Right lung (tissue), 5 donors: ENCODE results near the gene SPOP. TPM values are rescaled to one million over a fixed set of nuclear protein-coding genes. Genes with fewer than 3 reads are reported as not detected.
A peak's percentile ranks its signal among the peaks of the same experiment; 100 is the strongest.
"Not testable (repeated sequence)": the region's sequence is repeated elsewhere in the genome, so short reads cannot be mapped to it uniquely, and the experiment has no call there.

Source experiments
- DNase-seq, 2 donors: peaks; one replicate each; pipeline ENCODE4 v3.0.0-alpha.2; 2013
- polyA plus RNA-seq, 5 donors: library from polyadenylated mRNA; unstranded; fragments of 120-200 nt; gene quantifications; one replicate each; pipeline versions ENCODE4 v1.2.1 to v1.2.3, GENCODE V29; 2013; ENCODE audit warnings: inconsistent platforms in 1 of 5, low replicate concordance in 1 of 5; ENCODE audit not compliant: insufficient read length in 5 of 5, insufficient read depth in 1 of 5

The SPOP gene
- polyA plus RNA-seq, 5 donors = 67.8 to 86.0 (median 73.8) TPM

GRCh38 chr17:49575679-49576087 is 102.2 kb downstream of the SPOP start, which contains the start of gene NXPH3:
Gene NXPH3 (plus strand): TSS chr17:49575871. CDS start chr17:49576220, 349 bp downstream.
- DNase-seq = no peak

DNA sequence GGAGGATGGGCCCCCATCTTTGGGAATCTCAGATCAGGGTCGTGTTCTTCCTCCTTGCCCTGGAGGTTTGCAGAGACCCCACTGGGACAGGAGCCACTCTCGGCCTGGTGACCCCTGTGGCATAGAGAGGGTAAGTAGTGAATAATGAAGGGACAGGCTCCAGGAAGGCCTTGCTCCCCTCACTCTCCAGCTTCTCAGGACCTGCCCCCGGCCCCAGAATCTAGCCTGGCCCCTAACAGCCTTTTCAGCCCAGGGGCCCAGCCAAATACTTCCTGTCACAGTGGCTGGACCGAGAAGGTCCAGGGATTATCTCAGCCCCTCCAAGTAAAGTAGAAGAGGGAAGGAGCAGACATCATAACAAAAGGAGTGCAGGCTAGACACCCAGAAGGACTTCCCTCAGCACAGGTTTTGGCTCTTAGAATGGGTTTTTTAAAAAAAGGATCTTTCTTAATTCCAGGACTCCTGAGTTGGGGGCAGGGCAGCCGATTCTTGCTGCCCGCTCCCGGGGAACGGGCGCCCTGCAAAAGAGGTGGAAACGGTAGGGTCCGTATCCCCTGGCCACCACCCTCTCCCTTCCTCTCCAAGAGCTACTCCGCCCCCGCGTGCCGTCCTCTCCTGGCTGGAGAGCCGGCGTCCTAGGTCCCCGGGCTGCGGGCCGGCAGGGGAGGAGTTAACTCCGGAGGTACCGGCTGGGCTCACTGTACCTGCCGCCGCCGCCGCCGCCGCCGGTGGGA is 102.8 kb downstream of the SPOP start:
- no peak for DNase-seq

DNA sequence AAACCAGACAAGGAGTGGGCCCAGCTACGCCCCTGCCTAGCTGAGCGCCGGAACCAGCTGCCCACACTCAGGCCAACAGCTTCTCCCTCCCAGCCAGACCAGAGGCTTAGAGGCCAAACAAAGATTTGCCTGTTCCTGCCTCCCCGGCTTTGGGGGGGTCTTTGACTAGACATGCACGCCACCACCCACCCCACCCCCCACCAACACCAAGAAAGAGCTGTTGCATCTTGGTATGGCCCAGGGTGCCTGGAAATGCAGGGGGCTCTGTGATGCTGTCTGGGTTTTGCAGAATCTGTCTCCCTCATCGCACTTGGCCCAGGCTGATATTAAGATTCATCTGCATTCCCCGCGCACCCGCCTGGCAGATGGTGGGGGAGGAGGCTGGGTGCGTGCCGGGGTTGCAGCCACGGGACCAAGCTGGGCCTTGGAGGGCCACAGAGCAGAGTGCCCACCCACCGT is 103.5 kb downstream of the SPOP start:
- no peak for DNase-seq

DNA sequence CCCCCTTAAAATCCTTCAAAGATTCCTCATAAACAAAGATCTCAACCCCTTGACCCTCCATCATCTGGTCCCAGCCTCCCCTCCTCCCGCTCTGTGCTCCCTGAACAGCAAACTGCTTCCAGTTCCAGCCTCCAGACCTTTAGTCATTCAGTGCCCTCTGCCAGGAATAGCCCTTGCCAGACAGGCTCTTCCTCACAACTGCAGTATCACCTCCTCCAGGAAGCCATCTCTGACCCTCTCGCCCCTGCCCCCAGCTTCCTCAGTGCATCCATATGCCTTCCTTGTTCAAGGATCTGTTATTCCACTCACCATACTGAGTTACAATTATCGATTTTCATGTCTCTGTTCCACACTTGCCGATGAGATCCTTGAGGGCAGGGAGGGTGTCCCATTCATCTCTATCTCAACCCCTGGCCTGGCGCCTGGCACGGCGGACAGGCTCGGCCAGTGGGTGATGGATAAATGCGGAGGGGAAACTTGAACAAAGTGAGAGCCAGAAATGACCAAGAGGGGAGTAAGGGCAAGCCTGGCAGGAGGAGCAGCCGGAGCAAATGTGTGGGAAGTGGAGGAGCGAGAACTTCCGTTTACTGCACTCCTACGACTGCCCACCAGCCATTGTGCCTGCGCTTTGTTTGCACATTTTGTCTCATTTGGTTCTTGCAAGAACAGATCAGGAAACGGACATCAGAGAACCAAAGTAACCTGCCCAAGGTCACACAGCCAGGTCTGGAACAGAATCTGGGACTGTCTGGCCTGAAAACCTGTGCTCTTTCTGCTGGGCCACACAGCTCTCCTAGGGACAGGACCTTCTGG is 104.2 kb downstream of the SPOP start:
- DNase-seq = no peak

- DNase-seq = no peak
Observed at GRCh38 chr17:49572806-49573420, 105.0 kb downstream of the SPOP start.

DNA sequence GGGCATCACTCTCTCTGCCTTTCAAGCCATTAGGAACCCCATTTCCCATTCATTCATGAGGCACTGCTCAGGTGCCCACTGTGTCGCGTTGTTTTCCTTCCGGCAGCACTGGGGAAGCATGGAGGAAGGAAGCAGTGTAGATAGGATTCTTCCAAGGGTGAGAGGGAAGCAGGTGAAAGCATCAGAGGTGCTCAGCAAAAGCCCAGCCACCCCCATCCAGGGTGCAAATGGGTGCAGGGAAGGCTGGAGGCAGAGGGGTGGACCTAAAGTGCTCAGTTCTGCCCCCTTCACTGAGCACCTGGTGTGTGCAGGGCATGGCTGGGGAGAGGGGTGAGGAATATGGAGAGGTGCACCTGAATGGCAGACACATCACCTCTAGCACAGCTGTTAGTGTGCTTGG is 105.7 kb downstream of the SPOP start:
- DNase-seq = no peak

GRCh38 chr17:49571764-49572163 is 106.1 kb downstream of the SPOP start:
- DNase-seq = no peak

DNA sequence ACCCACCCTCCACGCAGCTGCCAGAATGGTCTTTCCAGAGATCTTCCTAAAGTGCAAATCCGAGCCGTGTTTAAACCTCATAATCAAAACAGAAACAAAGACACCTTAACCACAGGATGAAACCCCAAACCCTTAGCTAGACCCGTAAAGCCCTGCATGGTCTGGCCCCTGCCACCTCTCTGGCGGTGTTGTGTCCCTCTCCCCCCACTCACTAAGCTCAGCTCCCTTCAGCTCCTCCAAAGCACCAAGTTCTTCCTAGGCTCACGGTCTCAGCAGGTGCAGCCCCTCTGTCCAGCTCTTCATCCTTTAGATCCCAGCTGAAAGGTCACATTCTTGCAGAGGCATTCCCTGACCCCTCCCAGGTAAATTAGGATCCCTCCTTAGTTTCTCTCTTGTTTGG is 106.6 kb downstream of the SPOP start:
- DNase-seq = no peak

GRCh38 chr17:49570540-49571242 is 107.2 kb downstream of the SPOP start:
- DNase-seq = no peak

DNA sequence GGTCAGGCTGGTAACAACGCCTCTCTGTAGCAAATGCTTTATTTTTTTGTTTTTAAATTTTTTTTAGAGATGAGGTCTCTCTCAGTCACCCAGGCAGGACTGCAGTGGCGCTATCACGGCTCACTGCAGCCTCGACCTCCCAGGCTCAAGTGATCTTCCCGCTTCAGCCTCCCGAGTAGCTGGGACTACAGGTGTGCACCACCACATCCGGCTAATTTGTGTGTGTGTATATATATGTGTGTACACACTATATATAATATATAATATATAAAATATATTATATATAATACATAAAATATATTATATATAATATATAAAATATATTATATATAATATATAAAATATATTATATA is 109.2 kb downstream of the SPOP start:
- DNase-seq = not testable (repeated sequence)

- peak; percentile 71 to 82 for DNase-seq
Observed at GRCh38 chr17:49567871-49568694, 109.8 kb downstream of the SPOP start.

- no peak for DNase-seq
Observed at GRCh38 chr17:49567104-49567521, 110.8 kb downstream of the SPOP start.

DNA sequence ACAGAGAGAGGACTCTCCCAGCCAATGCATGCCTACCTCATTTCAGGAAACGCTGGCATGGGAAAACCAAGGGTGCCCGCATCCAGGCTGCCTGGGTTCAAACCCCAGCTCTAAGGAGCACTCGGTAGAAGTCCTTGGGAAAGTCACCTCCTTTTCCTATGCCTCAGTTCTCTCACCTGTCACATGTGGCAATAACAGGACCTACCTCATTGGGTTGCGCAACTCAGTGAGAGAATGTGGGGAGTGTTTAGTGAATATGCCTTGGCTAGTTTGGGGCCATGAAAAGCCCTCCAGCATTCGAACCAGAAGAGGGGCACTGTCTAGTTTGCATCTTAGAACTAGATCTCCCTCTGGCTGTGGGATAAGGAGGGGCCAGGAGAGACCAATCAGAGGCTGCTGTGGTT is 111.2 kb downstream of the SPOP start:
- no peak for DNase-seq

DNA sequence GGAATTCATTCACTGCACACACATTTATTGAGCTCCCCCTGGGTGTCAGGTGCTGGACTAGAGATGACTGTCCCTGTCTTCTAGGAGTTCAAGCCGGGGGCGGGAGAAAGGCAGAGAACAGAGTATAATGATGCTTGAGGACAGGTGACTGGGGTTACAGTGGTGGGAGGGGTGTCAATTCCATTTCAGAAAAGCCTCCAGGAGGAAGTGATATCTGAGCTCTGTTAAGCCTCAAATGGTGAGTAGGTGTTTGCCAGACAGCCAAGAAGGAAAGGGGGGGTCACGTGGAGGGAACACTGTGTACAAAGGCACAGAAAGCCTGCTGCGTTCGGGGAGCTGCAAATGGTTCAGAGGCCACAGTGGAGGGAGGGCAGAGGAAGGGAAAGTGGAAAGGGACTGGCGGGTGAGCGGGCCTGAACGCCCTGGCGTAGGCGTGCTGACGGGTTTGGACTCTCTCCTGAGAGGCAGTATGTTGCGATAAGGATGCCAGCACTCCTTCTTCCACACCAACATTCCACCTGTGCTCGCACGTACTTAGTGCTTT is 111.9 kb downstream of the SPOP start:
- DNase-seq = no peak

GRCh38 chr17:49564638-49565037 is 113.3 kb downstream of the SPOP start:
- no peak for DNase-seq

DNA sequence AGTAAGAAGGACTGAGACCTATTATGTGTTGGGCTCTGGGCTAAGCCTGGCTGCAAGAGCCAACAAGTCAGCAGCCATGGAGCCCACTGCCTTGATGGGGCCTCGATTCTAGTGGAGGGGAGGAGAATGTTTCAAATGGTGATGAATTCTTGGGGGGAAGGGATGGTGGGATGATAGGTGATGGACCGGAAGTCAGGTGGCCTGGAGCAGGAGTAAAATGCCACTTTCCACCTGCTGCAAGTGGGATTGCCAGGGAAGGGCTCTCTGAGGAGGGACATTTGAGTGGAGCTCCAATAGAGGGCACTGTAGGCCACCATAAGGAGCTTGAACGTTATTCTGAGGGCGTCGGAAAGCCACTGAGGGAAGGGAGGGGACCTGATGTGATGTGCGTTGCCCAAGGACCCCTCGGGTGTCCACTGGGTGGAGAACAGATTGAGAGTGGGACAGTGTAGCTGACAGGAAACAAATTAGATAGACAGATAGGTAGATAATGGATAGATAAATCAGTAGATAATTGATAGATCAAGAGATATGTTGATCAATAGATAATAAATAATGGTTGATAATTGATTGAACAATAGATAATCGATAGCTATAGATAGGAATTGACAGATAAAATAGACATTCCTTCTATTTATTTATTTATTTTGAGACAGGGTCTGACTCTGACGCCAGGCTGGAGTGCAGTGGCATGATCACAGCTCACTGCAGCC is 120.4 kb downstream of the SPOP start:
- no peak for DNase-seq

DNA sequence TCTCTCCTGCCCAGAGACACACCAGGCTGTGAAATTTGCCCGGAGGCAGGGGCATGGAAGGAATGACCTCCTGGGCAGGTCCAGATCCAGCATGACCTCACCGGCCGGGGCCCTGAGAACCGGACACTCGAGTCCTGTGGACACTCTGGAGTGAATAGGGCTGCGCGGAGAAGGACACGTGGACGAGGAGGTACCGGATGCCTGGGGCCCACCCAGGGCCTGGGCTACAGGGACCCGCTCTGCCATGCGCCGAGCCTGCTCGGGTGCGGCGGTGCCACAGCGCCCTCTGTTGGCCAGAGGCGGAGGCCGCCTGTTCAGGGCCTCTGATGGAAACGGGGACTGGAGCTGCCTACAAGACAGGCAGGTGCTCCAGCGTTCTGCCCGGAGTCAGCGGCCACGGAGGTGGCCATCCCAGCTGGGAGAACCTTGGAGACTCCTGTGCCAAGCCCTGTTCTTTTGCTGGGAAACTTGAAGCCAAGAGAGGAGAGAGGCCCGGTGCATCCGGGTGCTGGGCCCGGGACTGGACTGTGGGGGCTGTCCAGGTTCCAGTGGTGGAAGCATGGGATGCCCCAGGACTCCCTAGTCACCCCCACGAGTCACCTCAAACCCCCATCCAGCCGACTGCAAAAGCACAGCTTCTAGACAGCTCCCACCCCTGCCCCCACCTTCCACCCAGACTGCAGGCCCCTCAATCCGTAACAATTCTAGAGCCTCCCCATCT is 121.5 kb downstream of the SPOP start:
- peak; percentile 60 to 74 for DNase-seq

GRCh38 chr17:49555495-49556222 is 122.2 kb downstream of the SPOP start:
- DNase-seq = no peak
